SU-DHL-6 (cell line): ENCODE results near the gene PLA2G4A.

ENCODE experiments used
- H2AFZ ChIP-seq: fragments of 200-600 bp; sonication (generic); 2 replicates; pipeline ENCODE4 v1.6.1; 2014; ENCODE audit warnings: low read depth, mild to moderate bottlenecking, moderate library complexity, mixed read lengths, antibody characterized with exemption, low read length; ENCODE audit not compliant: severe bottlenecking
- H3F3A ChIP-seq: fragments of 200-600 bp; shearing (Covaris generic); 2 replicates; pipeline ENCODE4 v1.6.0; 2016; ENCODE audit warnings: antibody characterized with exemption, mild to moderate bottlenecking; ENCODE audit not compliant: insufficient read depth
- H3K27ac ChIP-seq: fragments of 200-600 bp; sonication (generic); 2 replicates; pipeline ENCODE4 v1.5.1; 2016; ENCODE audit warnings: low read depth, mild to moderate bottlenecking, low read length, moderate library complexity, mixed read lengths
- H3K27me3 ChIP-seq: fragments of 200-600 bp; sonication (generic), shearing (Covaris generic); 2 replicates; pipeline ENCODE4 v1.6.0; 2014; ENCODE audit warnings: mild to moderate bottlenecking, low read length
- H3K36me3 ChIP-seq: fragments of 200-600 bp; sonication (generic); 2 replicates; pipeline ENCODE4 v1.6.1; 2014; ENCODE audit warnings: mild to moderate bottlenecking, low read length, mixed read lengths
- H3K4me2 ChIP-seq: fragments of 300-600, 200-600 bp; shearing (Covaris generic), sonication (generic); 2 replicates; pipeline ENCODE4 v1.6.0; 2014; ENCODE audit warnings: low read length, low read depth, mild to moderate bottlenecking; ENCODE audit not compliant: poor library complexity, severe bottlenecking
- H3K4me3 ChIP-seq: fragments of 200-600 bp; sonication (generic); 2 replicates; pipeline ENCODE4 v1.5.1; 2014; ENCODE audit warnings: antibody characterized with exemption, low read length, mild to moderate bottlenecking, mixed read lengths; ENCODE audit not compliant: insufficient read depth, poor library complexity, severe bottlenecking
- H3K79me2 ChIP-seq: fragments of 200-600 bp; sonication (generic); 2 replicates; pipeline ENCODE4 v1.6.1; 2014; ENCODE audit warnings: mild to moderate bottlenecking, low read length, moderate library complexity; ENCODE audit not compliant: insufficient read depth
- H3K9ac ChIP-seq: fragments of 200-600 bp; sonication (generic); 2 replicates; pipeline ENCODE4 v1.7.0; 2014; ENCODE audit warnings: mild to moderate bottlenecking, low read length
- H3K9me2 ChIP-seq: fragments of 200-600 bp; sonication (generic); replicated peaks from 2 replicates; pipeline ENCODE4 v1.6.1; 2014; ENCODE audit warnings: low read length; ENCODE audit not compliant: insufficient read depth
- H3K9me3 ChIP-seq: fragments of 200-600 bp; sonication (generic); 2 replicates; pipeline ENCODE4 v1.6.1; 2014; ENCODE audit warnings: low read length, mixed read lengths; ENCODE audit not compliant: insufficient read depth
- H4K20me1 ChIP-seq: fragments of 200-600 bp; sonication (generic); 2 replicates; pipeline ENCODE4 v1.6.1; 2014; ENCODE audit warnings: low read depth, mild to moderate bottlenecking, antibody characterized with exemption, low read length, moderate library complexity, mixed read lengths
- EZH2phosphoT487 ChIP-seq: fragments of 200-600 bp; sonication (generic), shearing (Covaris generic); conservative IDR thresholded peaks from 2 replicates; pipeline ENCODE4 v1.6.1; 2018; ENCODE audit warnings: mild to moderate bottlenecking, antibody characterized with exemption, low read length, moderate library complexity, mixed read lengths
- TF ChIP-seq, protein P1 (sequence below): fragments of 200-600 bp; sonication (generic); IDR thresholded peaks from one replicate; pipeline ENCODE4 v1.5.1; 2017; ENCODE audit warnings: antibody characterized with exemption, mild to moderate bottlenecking, low read length, moderate library complexity; ENCODE audit not compliant: insufficient read depth, poor library complexity, severe bottlenecking

The PLA2G4A gene

DNA sequence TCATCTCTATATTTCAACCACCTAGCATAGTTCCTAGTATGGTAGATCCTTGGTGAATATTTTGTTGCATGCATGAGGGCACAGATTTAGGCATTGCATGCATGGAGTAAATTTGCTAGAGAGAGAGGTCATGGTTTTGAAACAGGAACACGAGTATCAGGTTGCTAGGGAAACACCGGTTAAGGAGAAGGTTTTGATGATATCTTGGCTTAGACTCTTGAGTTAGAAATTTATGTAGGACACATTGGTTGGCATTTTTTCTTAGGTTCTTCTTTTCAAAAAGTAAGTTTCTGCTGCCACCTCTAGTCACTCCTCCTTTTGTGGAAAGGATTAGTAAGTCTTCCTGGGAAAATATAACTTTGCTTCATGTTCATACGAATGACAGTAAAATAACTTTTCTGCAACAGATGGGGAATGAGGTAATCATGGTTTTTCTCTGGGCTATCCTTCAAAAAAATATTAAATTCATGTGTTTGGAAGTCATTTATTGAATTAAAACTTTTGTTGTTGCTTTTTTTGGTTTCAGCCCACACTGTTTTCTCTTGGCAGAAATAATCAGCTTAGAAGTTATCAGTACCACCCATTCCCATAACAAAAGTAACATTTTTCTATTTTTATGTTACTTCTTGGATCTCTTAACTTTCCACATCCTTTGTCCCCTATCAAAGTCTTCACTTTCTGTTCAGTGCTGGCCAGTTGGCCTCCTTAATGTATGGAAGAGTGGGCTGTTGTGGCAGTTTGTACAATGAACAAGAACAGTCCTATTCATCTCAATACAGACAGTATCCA, 97.3 kb downstream of the PLA2G4A start:
- Histone ChIP-seq H3K9ac (no peak overlapping the region), H3K9me2 (no peaks in the 10 kb centered on the region), H3K27ac (no peak overlapping the region), H3K27me3 (no peaks in the 10 kb centered on the region), H3K4me2 (no peak overlapping the region), H3K79me2 (no peaks in the 10 kb centered on the region), H3F3A (no peaks in the 10 kb centered on the region), H3K36me3 (no peaks in the 10 kb centered on the region), H3K9me3 (no peaks in the 10 kb centered on the region), H2AFZ (no peak overlapping the region), H4K20me1 (no peaks in the 10 kb centered on the region), H3K4me3 (no peak overlapping the region)
- no peak for TF ChIP-seq EZH2phosphoT487
- TF ChIP-seq, protein P1, sequence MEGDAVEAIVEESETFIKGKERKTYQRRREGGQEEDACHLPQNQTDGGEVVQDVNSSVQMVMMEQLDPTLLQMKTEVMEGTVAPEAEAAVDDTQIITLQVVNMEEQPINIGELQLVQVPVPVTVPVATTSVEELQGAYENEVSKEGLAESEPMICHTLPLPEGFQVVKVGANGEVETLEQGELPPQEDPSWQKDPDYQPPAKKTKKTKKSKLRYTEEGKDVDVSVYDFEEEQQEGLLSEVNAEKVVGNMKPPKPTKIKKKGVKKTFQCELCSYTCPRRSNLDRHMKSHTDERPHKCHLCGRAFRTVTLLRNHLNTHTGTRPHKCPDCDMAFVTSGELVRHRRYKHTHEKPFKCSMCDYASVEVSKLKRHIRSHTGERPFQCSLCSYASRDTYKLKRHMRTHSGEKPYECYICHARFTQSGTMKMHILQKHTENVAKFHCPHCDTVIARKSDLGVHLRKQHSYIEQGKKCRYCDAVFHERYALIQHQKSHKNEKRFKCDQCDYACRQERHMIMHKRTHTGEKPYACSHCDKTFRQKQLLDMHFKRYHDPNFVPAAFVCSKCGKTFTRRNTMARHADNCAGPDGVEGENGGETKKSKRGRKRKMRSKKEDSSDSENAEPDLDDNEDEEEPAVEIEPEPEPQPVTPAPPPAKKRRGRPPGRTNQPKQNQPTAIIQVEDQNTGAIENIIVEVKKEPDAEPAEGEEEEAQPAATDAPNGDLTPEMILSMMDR: no peak

DNA sequence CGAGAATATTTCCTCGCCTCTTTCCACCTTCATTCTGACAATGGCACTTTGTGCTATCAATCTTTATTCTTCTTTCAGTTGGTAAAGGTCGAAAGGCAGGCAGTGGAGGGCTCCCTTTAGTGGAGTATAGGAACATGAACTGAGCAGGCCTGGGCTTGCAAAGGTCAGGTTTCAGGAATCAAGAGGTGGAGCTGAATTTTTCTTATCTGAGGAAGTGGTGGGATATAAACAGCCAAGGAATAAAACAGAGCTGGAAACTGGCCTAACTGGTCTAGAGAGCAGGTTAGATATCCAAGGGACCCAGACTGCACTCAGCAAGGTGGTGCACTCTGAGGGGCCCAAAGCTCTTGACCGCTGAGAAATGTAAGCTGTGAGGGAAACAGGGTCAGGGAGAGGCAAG, 99.1 kb downstream of the PLA2G4A start:
- no peaks in the 10 kb centered on the region for H3K27me3 ChIP-seq
- no peak overlapping the region for H3K27ac ChIP-seq
- no peak for TF ChIP-seq EZH2phosphoT487
- TF ChIP-seq, protein P1: no peak
- H2AFZ ChIP-seq: no peak overlapping the region
- no peaks in the 10 kb centered on the region for H3K79me2 ChIP-seq
- no peaks in the 10 kb centered on the region for H3K9me3 ChIP-seq
- H3K9ac ChIP-seq: no peak overlapping the region
- no peaks in the 10 kb centered on the region for H3K36me3 ChIP-seq
- H3K4me2 ChIP-seq: no peak overlapping the region
- H4K20me1 ChIP-seq: no peaks in the 10 kb centered on the region
- no peaks in the 10 kb centered on the region for H3K9me2 ChIP-seq
- no peaks in the 10 kb centered on the region for H3F3A ChIP-seq
- no peak overlapping the region for H3K4me3 ChIP-seq

DNA sequence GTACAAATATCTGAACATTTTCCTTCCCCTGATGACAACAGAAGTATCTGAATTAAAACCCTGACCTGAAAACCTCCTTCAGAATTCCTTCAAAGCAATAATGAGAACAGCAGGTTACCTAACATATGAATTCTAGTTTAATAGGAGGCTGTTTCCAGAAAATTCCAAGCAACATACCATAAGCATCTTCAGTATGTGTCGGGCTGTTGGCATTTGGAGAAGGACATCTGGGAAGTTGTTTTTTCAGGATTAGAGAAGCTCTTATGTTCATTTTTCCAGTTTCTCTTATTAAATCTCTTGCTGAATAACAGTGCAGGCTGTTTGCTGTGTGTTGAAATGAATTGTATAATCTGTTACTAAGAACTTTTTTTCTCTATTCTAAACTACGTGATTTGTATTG, 101.5 kb downstream of the PLA2G4A start:
- Histone ChIP-seq H3K27ac (no peak overlapping the region), H3K36me3 (no peaks in the 10 kb centered on the region), H3K9me2 (no peaks in the 10 kb centered on the region), H3K9ac (no peak overlapping the region), H4K20me1 (no peaks in the 10 kb centered on the region), H3F3A (no peaks in the 10 kb centered on the region), H3K9me3 (no peaks in the 10 kb centered on the region), H2AFZ (no peak overlapping the region), H3K4me2 (no peak overlapping the region), H3K27me3 (no peaks in the 10 kb centered on the region), H3K79me2 (no peaks in the 10 kb centered on the region), H3K4me3 (no peak overlapping the region)
- TF ChIP-seq EZH2phosphoT487: no peak

DNA sequence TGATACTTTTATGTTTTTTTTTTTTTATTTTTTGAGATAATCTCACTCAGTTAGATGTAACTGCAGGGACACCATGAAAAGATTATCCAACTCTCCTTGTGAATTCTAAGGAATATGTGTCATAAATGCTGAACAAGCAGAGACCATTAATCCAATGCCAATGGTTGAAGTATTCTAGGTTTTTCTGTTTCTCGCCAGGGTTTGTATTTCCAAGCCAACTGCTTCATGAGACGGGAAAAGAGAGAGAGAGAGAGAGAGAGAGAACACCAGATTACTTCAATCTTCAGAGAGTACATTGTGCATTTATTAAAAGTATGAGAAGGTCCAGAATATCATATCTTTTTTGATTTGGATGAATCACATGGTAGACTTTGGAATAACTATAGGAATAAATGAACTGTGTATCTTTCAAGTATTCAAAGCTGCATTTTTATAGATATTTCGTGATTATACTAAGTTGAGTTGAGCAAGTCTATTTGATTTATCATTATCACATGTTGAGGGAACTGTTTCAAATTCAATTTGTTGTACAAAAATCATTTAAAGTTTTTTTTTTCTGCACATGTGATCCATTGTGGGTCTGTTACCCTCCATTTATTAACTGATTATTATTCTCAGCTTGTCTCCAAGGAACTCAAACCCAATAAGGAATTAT, 108.4 kb downstream of the PLA2G4A start:
- Histone ChIP-seq H3K27me3 (no peaks in the 10 kb centered on the region), H3K36me3 (no peaks in the 10 kb centered on the region), H3K79me2 (no peaks in the 10 kb centered on the region), H3K9me2 (no peaks in the 10 kb centered on the region), H3K9me3 (no peaks in the 10 kb centered on the region), H3K27ac (no peak overlapping the region), H4K20me1 (no peaks in the 10 kb centered on the region), H2AFZ (no peak overlapping the region), H3K4me2 (no peak overlapping the region), H3K4me3 (no peak overlapping the region), H3F3A (no peaks in the 10 kb centered on the region), H3K9ac (no peak overlapping the region)
- TF ChIP-seq, protein P1: no peak
- no peak for TF ChIP-seq EZH2phosphoT487
